ENCODE data around the gene BCKDK.

Gene BCKDK

DNA sequence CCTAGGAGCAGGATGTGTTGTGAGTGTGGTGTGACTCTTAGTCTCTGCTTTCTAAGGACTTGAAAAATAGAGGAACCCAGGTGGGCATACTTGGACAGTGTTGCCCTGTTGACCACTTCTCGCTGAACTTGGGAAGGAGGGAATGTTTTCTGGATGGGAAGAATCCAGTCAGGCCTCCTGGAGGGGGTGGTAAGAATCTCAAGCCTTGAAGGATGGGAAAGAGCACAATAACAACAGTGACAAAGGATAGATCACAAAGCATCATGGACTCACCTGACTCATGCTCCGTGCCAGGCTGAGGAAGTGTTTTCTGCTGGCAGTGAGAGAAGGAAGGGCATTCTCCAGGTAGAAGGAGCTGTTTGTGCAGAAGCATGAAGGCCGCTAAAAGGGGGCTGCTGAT, 17.7 kb downstream of the BCKDK start:
- no peak overlapping the region for H3K4me3 ChIP-seq (IDR thresholded peaks at IDR 0.05; ENCODE audit: insufficient read depth, low read depth, low read length)
- no peaks in the 10 kb centered on the region for H3K79me2 ChIP-seq (ENCODE audit: insufficient read depth, low read depth)
- no peaks in the 10 kb centered on the region for H3K27me3 ChIP-seq (ENCODE audit: insufficient read depth, low read depth)
- no peak overlapping the region for H3K9ac ChIP-seq
- H4K20me1 ChIP-seq (ENCODE audit: insufficient read depth), result no peaks in the 10 kb centered on the region
- no peaks in the 10 kb centered on the region for H3K36me3 ChIP-seq (ENCODE audit: insufficient read depth)
- H3K27ac ChIP-seq, result no peak overlapping the region
- no peaks in the 10 kb centered on the region for H3K4me1 ChIP-seq (ENCODE audit: low read depth, poor library complexity, severe bottlenecking)
- H3K4me2 ChIP-seq, result no peak overlapping the region
- no peak overlapping the region for H2AFZ ChIP-seq (ENCODE audit: low read depth)
- TF ChIP-seq, protein P1, sequence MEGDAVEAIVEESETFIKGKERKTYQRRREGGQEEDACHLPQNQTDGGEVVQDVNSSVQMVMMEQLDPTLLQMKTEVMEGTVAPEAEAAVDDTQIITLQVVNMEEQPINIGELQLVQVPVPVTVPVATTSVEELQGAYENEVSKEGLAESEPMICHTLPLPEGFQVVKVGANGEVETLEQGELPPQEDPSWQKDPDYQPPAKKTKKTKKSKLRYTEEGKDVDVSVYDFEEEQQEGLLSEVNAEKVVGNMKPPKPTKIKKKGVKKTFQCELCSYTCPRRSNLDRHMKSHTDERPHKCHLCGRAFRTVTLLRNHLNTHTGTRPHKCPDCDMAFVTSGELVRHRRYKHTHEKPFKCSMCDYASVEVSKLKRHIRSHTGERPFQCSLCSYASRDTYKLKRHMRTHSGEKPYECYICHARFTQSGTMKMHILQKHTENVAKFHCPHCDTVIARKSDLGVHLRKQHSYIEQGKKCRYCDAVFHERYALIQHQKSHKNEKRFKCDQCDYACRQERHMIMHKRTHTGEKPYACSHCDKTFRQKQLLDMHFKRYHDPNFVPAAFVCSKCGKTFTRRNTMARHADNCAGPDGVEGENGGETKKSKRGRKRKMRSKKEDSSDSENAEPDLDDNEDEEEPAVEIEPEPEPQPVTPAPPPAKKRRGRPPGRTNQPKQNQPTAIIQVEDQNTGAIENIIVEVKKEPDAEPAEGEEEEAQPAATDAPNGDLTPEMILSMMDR (conservative IDR thresholded peaks at IDR 0.05; ENCODE audit: low read depth, low read length), result no peak

DNA sequence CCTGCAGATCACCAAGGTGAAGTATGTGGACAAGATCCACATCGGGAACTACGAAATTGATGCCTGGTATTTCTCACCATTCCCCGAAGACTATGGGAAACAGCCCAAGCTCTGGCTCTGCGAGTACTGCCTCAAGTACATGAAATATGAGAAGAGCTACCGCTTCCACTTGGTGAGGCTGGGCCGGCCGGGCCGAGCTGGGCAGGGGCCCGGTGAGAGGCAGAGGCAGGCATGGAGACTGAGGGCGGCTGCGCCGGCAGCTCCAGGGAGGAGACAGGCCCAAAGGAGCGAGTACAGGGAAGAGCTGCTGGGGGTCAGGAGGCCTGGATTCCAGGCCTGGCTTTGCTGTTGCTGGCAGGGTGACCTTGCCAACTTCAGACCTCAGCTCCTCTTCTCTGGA, 19.0 kb downstream of the BCKDK start:
- Histone ChIP-seq H4K20me1 (ENCODE audit: insufficient read depth) (no peaks in the 10 kb centered on the region), H3K4me2 (no peak overlapping the region), H3K4me3 (IDR thresholded peaks at IDR 0.05; ENCODE audit: insufficient read depth, low read depth, low read length) (no peak overlapping the region), H2AFZ (ENCODE audit: low read depth) (no peak overlapping the region), H3K36me3 (ENCODE audit: insufficient read depth) (no peaks in the 10 kb centered on the region), H3K27me3 (ENCODE audit: insufficient read depth, low read depth) (no peaks in the 10 kb centered on the region), H3K27ac (no peak overlapping the region), H3K4me1 (ENCODE audit: low read depth, poor library complexity, severe bottlenecking) (no peaks in the 10 kb centered on the region), H3K79me2 (ENCODE audit: insufficient read depth, low read depth) (no peaks in the 10 kb centered on the region), H3K9ac (no peak overlapping the region)
- TF ChIP-seq, protein P1 (conservative IDR thresholded peaks at IDR 0.05; ENCODE audit: low read depth, low read length), result no peak

DNA sequence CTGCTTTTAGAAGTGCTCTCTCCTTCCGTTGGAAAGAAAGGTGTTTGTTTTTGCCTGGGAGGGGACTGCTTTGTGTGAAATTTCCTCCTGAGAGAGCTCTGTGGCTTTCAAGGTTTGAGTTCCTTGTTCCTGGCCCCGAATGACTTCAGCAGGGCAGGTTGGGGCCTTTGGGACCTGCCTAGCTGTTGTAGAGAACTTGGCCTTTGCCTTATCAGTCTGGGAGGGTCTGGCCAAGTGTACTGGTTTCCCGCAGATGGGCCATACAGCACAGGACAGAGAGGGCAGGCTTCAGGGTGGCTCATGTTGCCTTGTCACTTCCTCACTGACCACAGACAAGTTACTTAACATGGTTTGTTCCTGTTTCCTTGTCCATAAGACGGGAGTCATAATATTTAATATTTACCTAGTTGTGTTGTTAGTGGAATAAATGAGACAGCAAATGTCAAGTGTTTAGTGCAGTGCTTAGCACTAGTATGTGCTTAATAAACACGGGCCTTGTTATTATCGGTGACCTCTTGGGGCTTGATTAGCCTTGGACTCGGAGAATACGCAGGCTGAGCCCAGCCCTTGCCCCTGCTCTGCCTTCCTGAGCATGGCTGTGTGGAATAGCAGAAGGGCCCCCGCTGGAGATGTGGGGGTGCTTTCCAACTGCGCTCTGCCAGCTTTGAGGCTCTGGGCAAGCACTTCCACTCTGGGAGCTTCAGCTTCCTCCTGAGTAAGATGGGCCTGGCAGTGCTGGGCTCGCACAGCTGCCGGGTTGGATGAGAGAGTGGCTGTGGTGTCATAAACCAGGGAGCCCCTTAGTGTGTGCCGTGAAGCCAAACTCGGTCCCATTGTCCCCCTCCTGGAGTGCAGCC, 20.8 kb downstream of the BCKDK start:
- H3K4me1 ChIP-seq (ENCODE audit: low read depth, poor library complexity, severe bottlenecking), result no peaks in the 10 kb centered on the region
- H3K79me2 ChIP-seq (ENCODE audit: insufficient read depth, low read depth), result no peaks in the 10 kb centered on the region
- no peak overlapping the region for H3K4me2 ChIP-seq
- H3K4me3 ChIP-seq (IDR thresholded peaks at IDR 0.05; ENCODE audit: insufficient read depth, low read depth, low read length), result no peak overlapping the region
- H3K27me3 ChIP-seq (ENCODE audit: insufficient read depth, low read depth), result no peaks in the 10 kb centered on the region
- H3K9ac ChIP-seq, result no peak overlapping the region
- H3K36me3 ChIP-seq (ENCODE audit: insufficient read depth), result no peaks in the 10 kb centered on the region
- H4K20me1 ChIP-seq (ENCODE audit: insufficient read depth), result no peaks in the 10 kb centered on the region
- no peak overlapping the region for H2AFZ ChIP-seq (ENCODE audit: low read depth)
- no peak overlapping the region for H3K27ac ChIP-seq
- TF ChIP-seq, protein P1 (conservative IDR thresholded peaks at IDR 0.05; ENCODE audit: low read depth, low read length), result no peak

DNA sequence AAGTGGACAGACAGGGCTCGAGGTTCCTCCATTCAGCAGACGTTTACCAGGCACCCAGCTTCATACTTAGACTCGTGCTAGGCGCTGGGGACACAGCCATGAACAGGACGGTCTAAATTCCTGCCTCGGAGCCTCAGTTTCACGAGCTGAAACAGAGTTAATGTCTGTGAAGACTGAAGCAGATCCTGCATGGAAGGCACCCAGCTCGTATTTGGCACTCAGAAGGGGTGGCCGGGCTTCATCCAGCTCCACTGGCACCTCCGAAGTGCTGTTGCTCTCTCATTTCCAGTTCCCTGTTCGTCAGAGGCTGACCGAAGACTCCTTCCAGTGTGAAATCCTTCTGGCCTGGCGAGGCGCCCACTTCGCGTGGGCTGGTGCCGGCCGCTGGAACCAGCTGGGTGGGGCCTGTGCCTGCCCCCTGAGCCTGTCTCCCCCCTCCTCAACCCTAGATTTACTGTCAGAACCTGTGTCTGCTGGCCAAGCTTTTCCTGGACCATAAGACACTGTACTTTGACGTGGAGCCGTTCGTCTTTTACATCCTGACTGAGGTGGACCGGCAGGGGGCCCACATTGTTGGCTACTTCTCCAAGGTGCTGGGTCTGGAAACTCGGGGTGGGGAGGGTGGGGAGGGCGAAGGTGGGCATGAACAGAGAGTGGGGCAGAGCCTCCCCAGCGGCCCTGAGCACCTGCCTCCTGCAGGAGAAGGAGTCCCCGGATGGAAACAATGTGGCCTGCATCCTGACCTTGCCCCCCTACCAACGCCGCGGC, 21.6 kb downstream of the BCKDK start:
- H3K27ac ChIP-seq, result no peak overlapping the region
- no peak overlapping the region for H3K9ac ChIP-seq
- TF ChIP-seq, protein P1 (conservative IDR thresholded peaks at IDR 0.05; ENCODE audit: low read depth, low read length), result no peak
- H3K4me3 ChIP-seq (IDR thresholded peaks at IDR 0.05; ENCODE audit: insufficient read depth, low read depth, low read length), result no peak overlapping the region
- H2AFZ ChIP-seq (ENCODE audit: low read depth), result no peak overlapping the region
- H4K20me1 ChIP-seq (ENCODE audit: insufficient read depth), result no peaks in the 10 kb centered on the region
- no peaks in the 10 kb centered on the region for H3K4me1 ChIP-seq (ENCODE audit: low read depth, poor library complexity, severe bottlenecking)
- H3K4me2 ChIP-seq, result no peak overlapping the region
- H3K27me3 ChIP-seq (ENCODE audit: insufficient read depth, low read depth), result no peaks in the 10 kb centered on the region
- no peaks in the 10 kb centered on the region for H3K79me2 ChIP-seq (ENCODE audit: insufficient read depth, low read depth)
- H3K36me3 ChIP-seq (ENCODE audit: insufficient read depth), result no peaks in the 10 kb centered on the region

All from KMS-11 (cell line).